ENCODE data around the gene ZNF286A.

DNA sequence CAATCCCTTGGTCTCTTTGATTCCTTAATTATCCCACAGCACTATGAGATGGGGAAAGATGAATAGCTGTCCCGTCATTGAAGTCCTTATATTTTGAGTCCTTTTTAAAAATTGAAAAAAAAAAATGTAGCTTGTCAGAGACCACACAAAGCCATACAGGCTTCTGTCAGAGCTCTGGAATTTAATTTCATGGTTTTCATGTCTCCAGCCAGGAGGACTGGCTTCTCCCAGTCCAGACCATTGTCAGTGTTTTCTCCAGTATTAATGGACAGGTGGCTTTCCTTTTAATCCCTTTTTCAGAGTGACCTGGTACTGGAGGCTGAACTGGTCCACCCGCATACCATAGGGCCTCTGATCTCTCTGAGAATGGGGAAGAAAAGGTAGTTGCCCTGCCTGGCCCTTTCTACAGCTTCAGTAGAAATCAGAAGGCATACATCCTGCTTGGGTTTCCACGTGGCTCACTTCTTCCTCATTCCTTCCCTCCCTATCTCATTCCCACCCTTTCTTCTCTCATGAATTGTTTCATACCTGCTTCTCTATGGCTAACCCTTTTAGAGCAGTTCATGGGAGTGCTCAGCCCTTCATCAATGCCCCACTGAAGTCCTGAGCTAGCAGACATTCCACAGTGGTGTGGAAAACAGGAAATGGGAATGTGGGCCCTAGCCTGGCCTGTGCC, 44.5 kb upstream of the ZNF286A start:
- no peak for TF ChIP-seq CTCF (conservative IDR thresholded peaks at IDR 0.05; ENCODE audit: low read length)
- no peak for TF ChIP-seq EZH2phosphoT487 (IDR thresholded peaks at IDR 0.05; ENCODE audit: borderline replicate concordance, low read depth, low read length)

Measured in OCI-LY7 (cell line).